Mesothelial cell of epicardium (in vitro differentiated cells): ENCODE measurements around the gene KIFC3. TPM values are rescaled to one million over a fixed set of nuclear protein-coding genes. Genes with fewer than 3 reads are reported as not detected.

Experiments used
- DNase-seq, 2 experiments: peaks; one replicate each; pipeline ENCODE4 v3.0.0; 2021; ENCODE audit warnings: low spot score in 2 of 2; ENCODE audit not compliant: unreplicated experiment in 2 of 2
- H3K27ac Mint-ChIP-seq: 2 replicates; pipeline ENCODE4 v1.8.0; 2021; ENCODE audit warnings: mixed read lengths
- H3K27me3 Mint-ChIP-seq: 2 replicates; pipeline ENCODE4 v1.8.0; 2021; ENCODE audit warnings: low read depth, mixed read lengths
- H3K36me3 Mint-ChIP-seq: 2 replicates; pipeline ENCODE4 v1.8.0; 2021; ENCODE audit warnings: mixed read lengths
- H3K4me1 Mint-ChIP-seq: 2 replicates; pipeline ENCODE4 v1.8.0; 2021; ENCODE audit warnings: mixed read lengths
- H3K4me3 Mint-ChIP-seq: 2 replicates; pipeline ENCODE4 v1.8.0; 2021; ENCODE audit warnings: mild to moderate bottlenecking, moderate library complexity, mixed read lengths
- H3K9me3 Mint-ChIP-seq: 2 replicates; pipeline ENCODE4 v1.8.0; 2021; ENCODE audit warnings: mixed read lengths
- CTCF ChIP-seq: fragments of 200-600 bp; sonication (generic); IDR thresholded peaks from one replicate; pipeline ENCODE4 v1.5.0; 2021; ENCODE audit warnings: antibody characterized with exemption; ENCODE audit not compliant: unreplicated experiment
- total RNA-seq: library from RNA; stranded (reverse); gene quantifications from 3 replicates; pipeline ENCODE4 v1.2.1, GENCODE V29; 2021

Gene KIFC3
- total RNA-seq, 1 donor from 2014 or later, result 38.7 TPM

GRCh38 chr16:57809276-57810196 is 7.2 kb upstream of the KIFC3 start:
- H3K9me3 Mint-ChIP-seq, result no peaks in the 10 kb centered on the region
- H3K4me3 Mint-ChIP-seq, result no peak overlapping the region
- no peak for TF ChIP-seq CTCF
- no peaks in the 10 kb centered on the region for H3K36me3 Mint-ChIP-seq
- H3K27me3 Mint-ChIP-seq, result no peaks in the 10 kb centered on the region
- no peak for DNase-seq
- no peak overlapping the region for H3K27ac Mint-ChIP-seq
- peaks cover 38% of the 10 kb centered on the region for H3K4me1 Mint-ChIP-seq

GRCh38 chr16:57808589-57809228 is 6.4 kb upstream of the KIFC3 start:
- no peaks in the 10 kb centered on the region for H3K9me3 Mint-ChIP-seq
- no peaks in the 10 kb centered on the region for H3K27me3 Mint-ChIP-seq
- peak overlapping the region; percentile 92 for H3K27ac Mint-ChIP-seq
- no peak for DNase-seq
- peaks cover 39% of the 10 kb centered on the region for H3K4me1 Mint-ChIP-seq
- no peaks in the 10 kb centered on the region for H3K36me3 Mint-ChIP-seq
- TF ChIP-seq CTCF, result no peak
- peak overlapping the region; percentile 49 for H3K4me3 Mint-ChIP-seq

GRCh38 chr16:57807968-57808528 is 5.8 kb upstream of the KIFC3 start:
- Mint-ChIP-seq H3K27ac (peak overlapping the region; percentile 92), H3K36me3 (no peaks in the 10 kb centered on the region), H3K27me3 (no peaks in the 10 kb centered on the region), H3K9me3 (no peaks in the 10 kb centered on the region), H3K4me1 (peaks cover 46% of the 10 kb centered on the region), H3K4me3 (peak overlapping the region; percentile 49)
- DNase-seq, result peak; percentile 66 to 74
- no peak for TF ChIP-seq CTCF

GRCh38 chr16:57807252-57807967 is 5.1 kb upstream of the KIFC3 start:
- H3K27me3 Mint-ChIP-seq, result no peaks in the 10 kb centered on the region
- H3K27ac Mint-ChIP-seq, result peak overlapping the region; percentile 92
- H3K9me3 Mint-ChIP-seq, result no peaks in the 10 kb centered on the region
- H3K4me3 Mint-ChIP-seq, result peak overlapping the region; percentile 26
- no peak for TF ChIP-seq CTCF
- DNase-seq, result no peak
- peaks cover 50% of the 10 kb centered on the region for H3K4me1 Mint-ChIP-seq
- no peaks in the 10 kb centered on the region for H3K36me3 Mint-ChIP-seq

GRCh38 chr16:57805176-57805575 is 2.9 kb upstream of the KIFC3 start:
- Mint-ChIP-seq H3K9me3 (no peaks in the 10 kb centered on the region), H3K27ac (no peak overlapping the region), H3K4me1 (peaks cover 52% of the 10 kb centered on the region), H3K4me3 (no peak overlapping the region), H3K36me3 (no peaks in the 10 kb centered on the region), H3K27me3 (no peaks in the 10 kb centered on the region)
- TF ChIP-seq CTCF, result no peak
- DNase-seq, result no peak
